Neural cell (in vitro differentiated cells): ENCODE data around the gene DAZL. TPM values are rescaled to one million over a fixed set of nuclear protein-coding genes. Genes with fewer than 3 reads are reported as not detected.

Experiments
- H2AFZ ChIP-seq: fragments of 200-600, 300-800 bp; sonication (generic), shearing (Covaris generic); 2 replicates; pipeline ENCODE4 v1.6.0; 2014; ENCODE audit warnings: low read depth, mild to moderate bottlenecking, antibody characterized with exemption, low read length, moderate library complexity
- H3F3A ChIP-seq: fragments of 200-600 bp; shearing (Covaris generic); 2 replicates; pipeline ENCODE4 v1.6.1; 2016; ENCODE audit warnings: mild to moderate bottlenecking, moderate library complexity, mixed read lengths, antibody characterized with exemption, low read length; ENCODE audit not compliant: insufficient read depth, poor library complexity, severe bottlenecking
- H3K27ac ChIP-seq: fragments of 200-600, 300-800 bp; sonication (generic), shearing (Covaris generic); 2 replicates; pipeline ENCODE4 v1.5.1; 2014; ENCODE audit warnings: mild to moderate bottlenecking, low read length, moderate library complexity
- H3K27me3 ChIP-seq: fragments of 300-800, 200-600 bp; sonication (generic), shearing (Covaris generic); 2 replicates; pipeline ENCODE4 v1.6.0; 2014; ENCODE audit warnings: mild to moderate bottlenecking, low read depth, low read length, moderate library complexity; ENCODE audit not compliant: insufficient read depth
- H3K36me3 ChIP-seq: fragments of 300-800, 200-600 bp; sonication (generic), shearing (Covaris generic); 2 replicates; pipeline ENCODE4 v1.5.1; 2014; ENCODE audit warnings: mild to moderate bottlenecking, antibody characterized with exemption, low read length, moderate library complexity; ENCODE audit not compliant: insufficient read depth
- H3K4me2 ChIP-seq: fragments of 300-800, 200-600 bp; sonication (generic), shearing (Covaris generic); 2 replicates; pipeline ENCODE4 v1.6.0; 2014; ENCODE audit warnings: mild to moderate bottlenecking, low read length
- H3K4me3 ChIP-seq: fragments of 300-800, 200-600 bp; sonication (generic), shearing (Covaris generic); 2 replicates; pipeline ENCODE4 v1.5.1; 2014; ENCODE audit warnings: mild to moderate bottlenecking, low read length, moderate library complexity
- H3K79me2 ChIP-seq: fragments of 200-600 bp; shearing (Covaris generic); replicated peaks from 2 replicates; pipeline ENCODE4 v1.6.0; 2014; ENCODE audit warnings: mild to moderate bottlenecking, low read length, moderate library complexity; ENCODE audit not compliant: insufficient read depth
- H3K9ac ChIP-seq: fragments of 300-800, 200-600 bp; sonication (generic), shearing (Covaris generic); 2 replicates; pipeline ENCODE4 v1.6.1; 2016; ENCODE audit warnings: mild to moderate bottlenecking, low read length, mixed read lengths
- H3K9me2 ChIP-seq: fragments of 200-600 bp; shearing (Covaris generic); 2 replicates; pipeline ENCODE4 v1.6.1; 2016; ENCODE audit warnings: mild to moderate bottlenecking, low read length, mixed read lengths; ENCODE audit not compliant: insufficient read depth
- H3K9me3 ChIP-seq: fragments of 200-600, 300-800 bp; sonication (generic), shearing (Covaris generic); 2 replicates; pipeline ENCODE4 v1.6.1; 2016; ENCODE audit warnings: mild to moderate bottlenecking, mixed run types, low read length, moderate library complexity, mixed read lengths
- H4K20me1 ChIP-seq: fragments of 200-600 bp; shearing (Covaris generic); 2 replicates; pipeline ENCODE4 v1.6.1; 2016; ENCODE audit warnings: mild to moderate bottlenecking, mixed run types; ENCODE audit not compliant: insufficient read depth
- EP300 ChIP-seq: fragments of 450-650 bp; conservative IDR thresholded peaks from 2 replicates; pipeline ENCODE4 v1.6.1; 2014; ENCODE audit warnings: antibody characterized with exemption, mild to moderate bottlenecking, moderate library complexity; ENCODE audit not compliant: poor library complexity, severe bottlenecking
- EZH2 ChIP-seq: fragments of 200-600, 300-800 bp; shearing (Covaris generic), sonication (generic); IDR thresholded peaks from 2 replicates; pipeline ENCODE4 v1.6.1; 2014; ENCODE audit warnings: antibody characterized with exemption, low read length, borderline replicate concordance, mild to moderate bottlenecking; ENCODE audit not compliant: insufficient read depth, poor library complexity, severe bottlenecking
- MXI1 ChIP-seq: fragments of 450-650 bp; conservative IDR thresholded peaks from 2 replicates; pipeline ENCODE4 v1.6.1; 2014; ENCODE audit warnings: antibody characterized with exemption, mild to moderate bottlenecking; ENCODE audit not compliant: poor library complexity, severe bottlenecking
- POLR2AphosphoS5 ChIP-seq: IDR thresholded peaks from 2 replicates; pipeline ENCODE4 v1.6.1; 2012
- RAD21 ChIP-seq: fragments of 450-650 bp; conservative IDR thresholded peaks from 2 replicates; pipeline ENCODE4 v1.6.1; 2014; ENCODE audit warnings: antibody characterized with exemption, mild to moderate bottlenecking, moderate library complexity
- SMC3 ChIP-seq: fragments of 450-650 bp; conservative IDR thresholded peaks from 2 replicates; pipeline ENCODE4 v1.6.1; 2014; ENCODE audit warnings: antibody characterized with exemption, mild to moderate bottlenecking, moderate library complexity; ENCODE audit not compliant: poor library complexity
- TAF1 ChIP-seq: IDR thresholded peaks from 2 replicates; pipeline ENCODE4 v1.6.1; 2012; ENCODE audit warnings: low read depth
- polyA plus RNA-seq: library from polyadenylated mRNA; depleted of rRNA; stranded (reverse); fragments of >200 nt; gene quantifications from 2 replicates; pipeline ENCODE4 v1.2.3, GENCODE V29; 2014
- TF ChIP-seq, protein P1 (sequence below): IDR thresholded peaks from 2 replicates; pipeline ENCODE4 v1.6.1; 2012; ENCODE audit warnings: borderline replicate concordance
- TF ChIP-seq, protein P2 (sequence below): fragments of 450-650 bp; IDR thresholded peaks from 2 replicates; pipeline ENCODE4 v1.5.1; 2014; ENCODE audit warnings: antibody characterized with exemption, mild to moderate bottlenecking, moderate library complexity; ENCODE audit not compliant: poor library complexity, severe bottlenecking

The DAZL gene
- polyA plus RNA-seq, 1 donor from 2014 or later: not detected

DNA sequence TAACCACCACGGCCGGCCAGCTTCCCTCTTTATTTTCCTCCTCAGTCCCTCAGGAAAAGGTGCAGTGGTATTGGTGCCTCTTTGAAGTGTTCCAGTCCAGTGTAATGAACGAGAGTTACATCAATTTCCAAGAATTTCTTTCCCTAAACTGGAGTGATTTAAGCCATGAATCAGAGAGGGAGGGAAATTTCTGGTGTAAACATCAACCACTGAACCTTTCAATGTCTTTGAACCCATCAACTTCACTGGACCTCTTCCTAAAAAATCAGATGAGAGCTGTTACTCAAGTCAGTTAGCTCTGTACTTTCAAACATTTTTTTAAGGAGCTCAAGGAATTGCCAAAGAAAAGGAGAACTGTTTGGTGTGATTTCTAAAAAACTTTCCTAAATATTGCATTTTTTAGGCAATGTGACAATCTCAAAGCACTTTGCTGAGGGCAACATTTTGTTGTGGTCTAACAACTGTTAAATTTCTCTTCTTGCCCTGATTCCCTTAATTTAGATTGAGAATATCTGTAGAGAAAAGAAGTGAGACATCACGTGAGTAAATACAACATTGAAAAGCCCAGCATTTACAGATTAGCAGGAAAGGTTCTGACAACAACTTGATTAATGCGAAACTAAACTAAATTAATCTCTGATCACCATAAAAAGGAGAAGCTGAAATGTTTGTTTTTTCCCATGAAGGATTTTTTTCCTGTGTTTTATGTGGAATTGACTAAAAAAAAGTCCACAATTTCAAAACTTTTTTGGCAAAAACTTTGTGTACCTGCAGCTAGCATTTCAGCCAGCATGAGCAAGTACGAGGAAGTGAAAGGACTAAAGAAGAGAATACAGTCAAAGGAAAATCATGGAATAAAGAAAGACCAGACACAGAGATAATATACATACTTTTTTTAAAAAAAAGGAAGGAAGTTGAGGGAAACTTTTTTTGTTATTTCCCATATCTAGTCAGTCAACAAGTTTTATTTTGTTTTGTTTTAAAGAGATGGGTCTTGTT lies 9.1 kb upstream of the DAZL start:
- H4K20me1 ChIP-seq: no peaks in the 10 kb centered on the region
- no peaks in the 10 kb centered on the region for H3K79me2 ChIP-seq
- TF ChIP-seq MXI1 (no peak), POLR2AphosphoS5 (no peak), EZH2 (no peak), TAF1 (no peak), EP300 (no peak), RAD21 (no peak), SMC3 (no peak)
- TF ChIP-seq, protein P1, sequence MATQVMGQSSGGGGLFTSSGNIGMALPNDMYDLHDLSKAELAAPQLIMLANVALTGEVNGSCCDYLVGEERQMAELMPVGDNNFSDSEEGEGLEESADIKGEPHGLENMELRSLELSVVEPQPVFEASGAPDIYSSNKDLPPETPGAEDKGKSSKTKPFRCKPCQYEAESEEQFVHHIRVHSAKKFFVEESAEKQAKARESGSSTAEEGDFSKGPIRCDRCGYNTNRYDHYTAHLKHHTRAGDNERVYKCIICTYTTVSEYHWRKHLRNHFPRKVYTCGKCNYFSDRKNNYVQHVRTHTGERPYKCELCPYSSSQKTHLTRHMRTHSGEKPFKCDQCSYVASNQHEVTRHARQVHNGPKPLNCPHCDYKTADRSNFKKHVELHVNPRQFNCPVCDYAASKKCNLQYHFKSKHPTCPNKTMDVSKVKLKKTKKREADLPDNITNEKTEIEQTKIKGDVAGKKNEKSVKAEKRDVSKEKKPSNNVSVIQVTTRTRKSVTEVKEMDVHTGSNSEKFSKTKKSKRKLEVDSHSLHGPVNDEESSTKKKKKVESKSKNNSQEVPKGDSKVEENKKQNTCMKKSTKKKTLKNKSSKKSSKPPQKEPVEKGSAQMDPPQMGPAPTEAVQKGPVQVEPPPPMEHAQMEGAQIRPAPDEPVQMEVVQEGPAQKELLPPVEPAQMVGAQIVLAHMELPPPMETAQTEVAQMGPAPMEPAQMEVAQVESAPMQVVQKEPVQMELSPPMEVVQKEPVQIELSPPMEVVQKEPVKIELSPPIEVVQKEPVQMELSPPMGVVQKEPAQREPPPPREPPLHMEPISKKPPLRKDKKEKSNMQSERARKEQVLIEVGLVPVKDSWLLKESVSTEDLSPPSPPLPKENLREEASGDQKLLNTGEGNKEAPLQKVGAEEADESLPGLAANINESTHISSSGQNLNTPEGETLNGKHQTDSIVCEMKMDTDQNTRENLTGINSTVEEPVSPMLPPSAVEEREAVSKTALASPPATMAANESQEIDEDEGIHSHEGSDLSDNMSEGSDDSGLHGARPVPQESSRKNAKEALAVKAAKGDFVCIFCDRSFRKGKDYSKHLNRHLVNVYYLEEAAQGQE: no peak
- TF ChIP-seq, protein P2, sequence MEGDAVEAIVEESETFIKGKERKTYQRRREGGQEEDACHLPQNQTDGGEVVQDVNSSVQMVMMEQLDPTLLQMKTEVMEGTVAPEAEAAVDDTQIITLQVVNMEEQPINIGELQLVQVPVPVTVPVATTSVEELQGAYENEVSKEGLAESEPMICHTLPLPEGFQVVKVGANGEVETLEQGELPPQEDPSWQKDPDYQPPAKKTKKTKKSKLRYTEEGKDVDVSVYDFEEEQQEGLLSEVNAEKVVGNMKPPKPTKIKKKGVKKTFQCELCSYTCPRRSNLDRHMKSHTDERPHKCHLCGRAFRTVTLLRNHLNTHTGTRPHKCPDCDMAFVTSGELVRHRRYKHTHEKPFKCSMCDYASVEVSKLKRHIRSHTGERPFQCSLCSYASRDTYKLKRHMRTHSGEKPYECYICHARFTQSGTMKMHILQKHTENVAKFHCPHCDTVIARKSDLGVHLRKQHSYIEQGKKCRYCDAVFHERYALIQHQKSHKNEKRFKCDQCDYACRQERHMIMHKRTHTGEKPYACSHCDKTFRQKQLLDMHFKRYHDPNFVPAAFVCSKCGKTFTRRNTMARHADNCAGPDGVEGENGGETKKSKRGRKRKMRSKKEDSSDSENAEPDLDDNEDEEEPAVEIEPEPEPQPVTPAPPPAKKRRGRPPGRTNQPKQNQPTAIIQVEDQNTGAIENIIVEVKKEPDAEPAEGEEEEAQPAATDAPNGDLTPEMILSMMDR: no peak
- H3K4me3 ChIP-seq: no peak overlapping the region
- H3K27ac ChIP-seq: no peak overlapping the region
- no peaks in the 10 kb centered on the region for H3F3A ChIP-seq
- H3K36me3 ChIP-seq: no peaks in the 10 kb centered on the region
- no peaks in the 10 kb centered on the region for H3K9me3 ChIP-seq
- no peak overlapping the region for H3K9ac ChIP-seq
- no peak overlapping the region for H2AFZ ChIP-seq
- H3K27me3 ChIP-seq: no peaks in the 10 kb centered on the region
- H3K4me2 ChIP-seq: no peak overlapping the region
- no peaks in the 10 kb centered on the region for H3K9me2 ChIP-seq

DNA sequence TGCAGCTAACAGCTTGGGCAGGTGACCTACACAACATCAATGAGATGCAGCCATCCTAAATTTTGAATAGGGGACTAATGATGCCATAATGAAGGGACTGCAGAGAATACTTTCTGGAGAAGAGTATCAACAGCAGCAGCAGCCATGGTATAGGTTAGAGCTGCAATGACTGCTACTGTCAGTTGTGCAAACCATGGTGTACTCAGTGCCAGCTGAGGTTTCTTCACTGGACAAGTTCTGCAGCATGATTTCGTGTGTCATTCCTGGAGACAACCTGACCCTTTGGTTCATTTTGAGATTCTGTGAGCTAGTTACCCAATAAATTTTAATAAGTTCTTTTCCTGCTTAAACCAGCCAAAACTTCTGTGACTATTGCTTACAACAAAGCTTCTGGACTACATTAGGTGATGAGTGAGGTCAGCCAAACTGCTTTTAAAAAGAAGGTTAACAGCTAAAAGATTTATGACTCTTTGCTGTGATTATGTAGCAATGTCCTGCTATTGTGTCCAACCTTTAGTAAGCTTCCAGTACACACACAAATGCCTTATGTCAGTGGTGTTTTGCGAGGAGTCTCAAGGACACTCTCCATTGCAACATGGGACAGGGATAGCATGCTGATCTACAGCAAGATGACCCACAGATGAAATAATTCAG lies 4.8 kb upstream of the DAZL start:
- no peaks in the 10 kb centered on the region for H4K20me1 ChIP-seq
- no peaks in the 10 kb centered on the region for H3K9me3 ChIP-seq
- H2AFZ ChIP-seq: no peak overlapping the region
- H3K9me2 ChIP-seq: no peaks in the 10 kb centered on the region
- TF ChIP-seq, protein P2: no peak
- TF ChIP-seq MXI1: no peak
- no peak for TF ChIP-seq RAD21
- TF ChIP-seq TAF1: no peak
- TF ChIP-seq, protein P1: no peak
- TF ChIP-seq EP300: no peak
- no peak for TF ChIP-seq EZH2
- no peak for TF ChIP-seq SMC3
- H3K79me2 ChIP-seq: no peaks in the 10 kb centered on the region
- no peaks in the 10 kb centered on the region for H3K36me3 ChIP-seq
- no peaks in the 10 kb centered on the region for H3K27me3 ChIP-seq
- no peak overlapping the region for H3K9ac ChIP-seq
- no peaks in the 10 kb centered on the region for H3F3A ChIP-seq
- H3K4me2 ChIP-seq: no peak overlapping the region
- no peak overlapping the region for H3K27ac ChIP-seq
- no peak overlapping the region for H3K4me3 ChIP-seq
